ENCODE measurements around the gene SLCO3A1. TPM values are rescaled to one million over a fixed set of nuclear protein-coding genes. Genes with fewer than 3 reads are reported as not detected.

Gene SLCO3A1
- total RNA-seq, 2 donors from 2014 or later: 21.4 to 27.3 TPM

GRCh38 chr15:92163641-92164040 lies 310.1 kb downstream of the SLCO3A1 start:
- H3K27ac ChIP-seq: no peak overlapping the region
- no peaks in the 10 kb centered on the region for H3K9me3 ChIP-seq
- no peak for TF ChIP-seq CTCF (IDR thresholded peaks at IDR 0.05)
- no peak overlapping the region for H3K4me3 ChIP-seq
- no peak for DNase-seq (ENCODE audit: low spot score)
- H3K36me3 ChIP-seq: peaks cover 11% of the 10 kb centered on the region
- H3K4me1 ChIP-seq: peaks cover 0 to 4% of the 10 kb centered on the region in 2 donors
- H3K27me3 ChIP-seq: no peaks in the 10 kb centered on the region

- DNase-seq (ENCODE audit: low spot score): no peak
- Histone ChIP-seq H3K4me1 (peaks cover 0 to 4% of the 10 kb centered on the region in 2 donors), H3K27ac (no peak overlapping the region)
Observed at GRCh38 chr15:92164327-92165000, 311.0 kb downstream of the SLCO3A1 start.

GRCh38 chr15:92165001-92165346 lies 311.5 kb downstream of the SLCO3A1 start:
- no peaks in the 10 kb centered on the region for H3K27me3 ChIP-seq
- no peak for TF ChIP-seq CTCF (IDR thresholded peaks at IDR 0.05)

More at GRCh38 chr15:92164327-92165000, 311.0 kb downstream of the SLCO3A1 start:
- Histone ChIP-seq H3K27me3 (no peaks in the 10 kb centered on the region), H3K36me3 (peaks cover 11% of the 10 kb centered on the region), H3K4me3 (no peak overlapping the region), H3K9me3 (no peaks in the 10 kb centered on the region)
- no peak for TF ChIP-seq CTCF (IDR thresholded peaks at IDR 0.05)

GRCh38 chr15:92166029-92166428 lies 312.5 kb downstream of the SLCO3A1 start:
- Histone ChIP-seq H3K27ac (peak overlapping the region; percentile 19 to 85), H3K27me3 (no peaks in the 10 kb centered on the region), H3K4me1 (peaks cover 0 to 4% of the 10 kb centered on the region in 2 donors), H3K36me3 (peaks cover 11% of the 10 kb centered on the region), H3K4me3 (no peak overlapping the region), H3K9me3 (no peaks in the 10 kb centered on the region)
- no peak for TF ChIP-seq CTCF (IDR thresholded peaks at IDR 0.05)
- no peak for DNase-seq (ENCODE audit: low spot score)

More at GRCh38 chr15:92165001-92165346, 311.5 kb downstream of the SLCO3A1 start:
- Histone ChIP-seq H3K4me3 (no peak overlapping the region), H3K4me1 (peaks cover 0 to 4% of the 10 kb centered on the region in 2 donors), H3K36me3 (peaks cover 11% of the 10 kb centered on the region), H3K9me3 (no peaks in the 10 kb centered on the region), H3K27ac (no peak overlapping the region)
- DNase-seq (ENCODE audit: low spot score): no peak

- TF ChIP-seq CTCF (IDR thresholded peaks at IDR 0.05): no peak
- no peaks in the 10 kb centered on the region for H3K27me3 ChIP-seq
- peak overlapping the region; percentile 19 to 85 for H3K27ac ChIP-seq
- H3K9me3 ChIP-seq: no peaks in the 10 kb centered on the region
- peaks cover 0 to 4% of the 10 kb centered on the region in 2 donors for H3K4me1 ChIP-seq
- no peak for DNase-seq (ENCODE audit: low spot score)
- H3K36me3 ChIP-seq: peaks cover 11% of the 10 kb centered on the region
- no peak overlapping the region for H3K4me3 ChIP-seq
Observed at GRCh38 chr15:92166751-92167405, 313.4 kb downstream of the SLCO3A1 start.
